Lower leg skin (tissue), 3 donors: ENCODE data around the gene TBX6.
A peak's percentile ranks its signal among the peaks of the same experiment; 100 is the strongest.

ENCODE experiments used
- CTCF ChIP-seq, 3 donors: fragments of 450-650 bp; IDR thresholded peaks; one replicate each; pipeline ENCODE4 v1.5.1; 2016; ENCODE audit warnings: antibody characterized with exemption in 3 of 3, mild to moderate bottlenecking in 3 of 3, moderate library complexity in 2 of 3
- POLR2A ChIP-seq, 2 donors: fragments of 450-650 bp; IDR thresholded peaks; one replicate each; pipeline ENCODE4 v1.6.1; 2016 to 2017; ENCODE audit warnings: antibody characterized with exemption in 2 of 2, mild to moderate bottlenecking in 1 of 2, moderate library complexity in 1 of 2

DNA sequence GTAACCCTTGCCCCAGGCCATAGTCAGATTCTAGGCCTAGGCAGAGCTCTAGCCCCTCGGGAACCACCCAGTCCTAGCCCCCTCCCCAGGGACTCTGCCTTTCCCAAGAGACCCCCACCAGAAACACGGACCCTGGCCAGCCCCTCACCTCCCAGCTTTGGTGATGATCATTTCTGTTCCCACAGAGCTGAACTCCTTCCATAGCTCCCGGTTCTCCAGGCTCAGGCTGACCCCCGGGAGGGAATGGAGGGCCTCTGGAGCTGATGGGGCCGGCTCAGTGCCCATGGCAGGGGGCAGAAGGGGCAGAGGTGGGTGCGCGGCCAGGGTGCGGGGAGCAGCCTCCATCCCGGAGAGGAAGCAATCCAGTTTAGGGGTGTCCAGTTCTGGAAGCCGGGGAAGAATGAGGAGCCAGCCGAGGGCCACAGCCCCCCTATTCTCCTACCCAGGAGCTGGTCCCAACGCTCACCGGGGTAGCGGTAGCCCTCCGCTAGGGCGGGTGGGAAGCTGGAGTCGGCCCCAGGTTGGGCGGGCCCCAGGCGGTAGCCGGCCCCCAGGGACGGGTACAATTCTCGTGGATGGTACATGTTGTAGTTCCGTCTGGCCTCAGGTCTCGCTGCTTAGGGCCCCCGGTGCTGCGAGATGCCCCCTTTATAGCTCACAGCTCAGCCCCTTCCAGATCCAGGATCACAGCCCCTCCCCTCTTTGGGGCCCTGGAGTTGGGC, 953 bp downstream of the TBX6 start:
- TF ChIP-seq CTCF (IDR thresholded peaks at IDR 0.05) = peak in 1 of 3 donors; percentile 1
- no peak for TF ChIP-seq POLR2A (IDR thresholded peaks at IDR 0.05)
